Suprapubic skin (tissue), 3 donors: Measurements from ENCODE around the gene NRP2.

Experiments
- CTCF ChIP-seq, 2 donors: fragments of 200-600 bp in 1 of 2; fragments of 450-650 bp in 1 of 2; sonication (generic) in 1 of 2; IDR thresholded peaks; one replicate each; pipeline ENCODE4 v1.5.1; 2016 to 2019; ENCODE audit warnings: antibody characterized with exemption in 2 of 2, mild to moderate bottlenecking in 1 of 2, moderate library complexity in 1 of 2
- EP300 ChIP-seq: sonication (generic); formaldehyde crosslinking; IDR thresholded peaks from one replicate; pipeline ENCODE4 v1.6.1; 2017; ENCODE audit warnings: antibody characterized with exemption

- no peak for TF ChIP-seq CTCF (IDR thresholded peaks at IDR 0.05)
- no peak for TF ChIP-seq EP300
Observed at GRCh38 chr2:205679410-205680009, 2.8 kb upstream of the NRP2 start.
